ENCODE measurements around the gene COMT. TPM values are rescaled to one million over a fixed set of nuclear protein-coding genes. Genes with fewer than 3 reads are reported as not detected.

The COMT gene
- total RNA-seq, 1 donor from 2014 or later: 1.3 TPM

- Histone ChIP-seq H3F3A (ENCODE audit: low read depth) (no peaks in the 10 kb centered on the region), H3K4me3 (no peak overlapping the region), H3K27me3 (no peaks in the 10 kb centered on the region), H3K4me1 (peaks cover 8% of the 10 kb centered on the region), H3K9me3 (ENCODE audit: low read depth) (no peaks in the 10 kb centered on the region), H3K36me3 (no peaks in the 10 kb centered on the region), H3K79me2 (ENCODE audit: low read depth) (no peaks in the 10 kb centered on the region), H3K4me2 (no peak overlapping the region), H4K20me1 (ENCODE audit: low read depth) (no peaks in the 10 kb centered on the region), H2AFZ (replicated peaks) (no peak overlapping the region), H3K27ac (no peak overlapping the region), H3K9ac (no peak overlapping the region)
- Mint-ChIP-seq H3K27ac (peak overlapping the region; percentile 92), H3K4me1 (peaks cover 24% of the 10 kb centered on the region), H3K4me3 (peak overlapping the region; percentile 74), H3K36me3 (no peaks in the 10 kb centered on the region), H3K27me3 (ENCODE audit: insufficient read depth, low read depth) (peaks cover 9% of the 10 kb centered on the region), H3K9me3 (no peaks in the 10 kb centered on the region)
- TF ChIP-seq, protein P1, sequence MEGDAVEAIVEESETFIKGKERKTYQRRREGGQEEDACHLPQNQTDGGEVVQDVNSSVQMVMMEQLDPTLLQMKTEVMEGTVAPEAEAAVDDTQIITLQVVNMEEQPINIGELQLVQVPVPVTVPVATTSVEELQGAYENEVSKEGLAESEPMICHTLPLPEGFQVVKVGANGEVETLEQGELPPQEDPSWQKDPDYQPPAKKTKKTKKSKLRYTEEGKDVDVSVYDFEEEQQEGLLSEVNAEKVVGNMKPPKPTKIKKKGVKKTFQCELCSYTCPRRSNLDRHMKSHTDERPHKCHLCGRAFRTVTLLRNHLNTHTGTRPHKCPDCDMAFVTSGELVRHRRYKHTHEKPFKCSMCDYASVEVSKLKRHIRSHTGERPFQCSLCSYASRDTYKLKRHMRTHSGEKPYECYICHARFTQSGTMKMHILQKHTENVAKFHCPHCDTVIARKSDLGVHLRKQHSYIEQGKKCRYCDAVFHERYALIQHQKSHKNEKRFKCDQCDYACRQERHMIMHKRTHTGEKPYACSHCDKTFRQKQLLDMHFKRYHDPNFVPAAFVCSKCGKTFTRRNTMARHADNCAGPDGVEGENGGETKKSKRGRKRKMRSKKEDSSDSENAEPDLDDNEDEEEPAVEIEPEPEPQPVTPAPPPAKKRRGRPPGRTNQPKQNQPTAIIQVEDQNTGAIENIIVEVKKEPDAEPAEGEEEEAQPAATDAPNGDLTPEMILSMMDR (IDR thresholded peaks at IDR 0.05): no peak
- TF ChIP-seq EZH2 (IDR thresholded peaks at IDR 0.05) (no peak), EZH2phosphoT487 (IDR thresholded peaks at IDR 0.05) (no peak)
- DNase-seq (ENCODE audit: low spot score): no peak
Observed at GRCh38 chr22:19960491-19961200, 19.1 kb downstream of the COMT start.

GRCh38 chr22:19961201-19961580 lies 19.6 kb downstream of the COMT start:
- Histone ChIP-seq H3K36me3 (no peaks in the 10 kb centered on the region), H3F3A (ENCODE audit: low read depth) (no peaks in the 10 kb centered on the region), H3K79me2 (ENCODE audit: low read depth) (no peaks in the 10 kb centered on the region), H4K20me1 (ENCODE audit: low read depth) (no peaks in the 10 kb centered on the region), H3K27me3 (no peaks in the 10 kb centered on the region), H3K4me1 (peaks cover 8% of the 10 kb centered on the region), H3K4me2 (no peak overlapping the region), H3K9ac (no peak overlapping the region), H3K4me3 (no peak overlapping the region), H3K27ac (no peak overlapping the region), H3K9me3 (ENCODE audit: low read depth) (no peaks in the 10 kb centered on the region), H2AFZ (replicated peaks) (no peak overlapping the region)
- Mint-ChIP-seq H3K4me1 (peaks cover 28% of the 10 kb centered on the region), H3K9me3 (no peaks in the 10 kb centered on the region), H3K4me3 (no peak overlapping the region), H3K27ac (no peak overlapping the region), H3K27me3 (ENCODE audit: insufficient read depth, low read depth) (peaks cover 9% of the 10 kb centered on the region), H3K36me3 (no peaks in the 10 kb centered on the region)
- TF ChIP-seq, protein P1 (IDR thresholded peaks at IDR 0.05): no peak
- TF ChIP-seq EZH2 (IDR thresholded peaks at IDR 0.05) (no peak), EZH2phosphoT487 (IDR thresholded peaks at IDR 0.05) (no peak)
- no peak for DNase-seq (ENCODE audit: low spot score)

- no peak overlapping the region for H3K27ac ChIP-seq
- H3K27me3 Mint-ChIP-seq (ENCODE audit: insufficient read depth, low read depth): peaks cover 8% of the 10 kb centered on the region
- no peaks in the 10 kb centered on the region for H3K36me3 ChIP-seq
- TF ChIP-seq EZH2phosphoT487 (IDR thresholded peaks at IDR 0.05) (no peak), EZH2 (IDR thresholded peaks at IDR 0.05) (no peak)
- TF ChIP-seq, protein P1 (IDR thresholded peaks at IDR 0.05): no peak
- H3K4me3 Mint-ChIP-seq: no peak overlapping the region
- no peak for DNase-seq (ENCODE audit: low spot score)
- H3F3A ChIP-seq (ENCODE audit: low read depth): peaks cover 5% of the 10 kb centered on the region
- no peak overlapping the region for H3K9ac ChIP-seq
- no peak overlapping the region for H3K4me3 ChIP-seq
- H3K4me2 ChIP-seq: no peak overlapping the region
- H4K20me1 ChIP-seq (ENCODE audit: low read depth): no peaks in the 10 kb centered on the region
- no peaks in the 10 kb centered on the region for H3K9me3 Mint-ChIP-seq
- H2AFZ ChIP-seq (replicated peaks): no peak overlapping the region
- peaks cover 8% of the 10 kb centered on the region for H3K4me1 ChIP-seq
- no peaks in the 10 kb centered on the region for H3K9me3 ChIP-seq (ENCODE audit: low read depth)
- no peaks in the 10 kb centered on the region for H3K36me3 Mint-ChIP-seq
- no peak overlapping the region for H3K27ac Mint-ChIP-seq
- H3K27me3 ChIP-seq: no peaks in the 10 kb centered on the region
- no peaks in the 10 kb centered on the region for H3K79me2 ChIP-seq (ENCODE audit: low read depth)
- H3K4me1 Mint-ChIP-seq: peaks cover 32% of the 10 kb centered on the region
Observed at GRCh38 chr22:19961868-19962245, 20.3 kb downstream of the COMT start.
